SU-DHL-6 (cell line): ENCODE data around the gene ZCCHC7.

Experiments used
- EZH2phosphoT487 ChIP-seq: fragments of 200-600 bp; sonication (generic), shearing (Covaris generic); conservative IDR thresholded peaks from 2 replicates; pipeline ENCODE4 v1.6.1; 2018; ENCODE audit warnings: mild to moderate bottlenecking, antibody characterized with exemption, low read length, moderate library complexity, mixed read lengths
- TF ChIP-seq, protein P1 (sequence below): fragments of 200-600 bp; sonication (generic); IDR thresholded peaks from one replicate; pipeline ENCODE4 v1.5.1; 2017; ENCODE audit warnings: antibody characterized with exemption, mild to moderate bottlenecking, low read length, moderate library complexity; ENCODE audit not compliant: insufficient read depth, poor library complexity, severe bottlenecking

DNA sequence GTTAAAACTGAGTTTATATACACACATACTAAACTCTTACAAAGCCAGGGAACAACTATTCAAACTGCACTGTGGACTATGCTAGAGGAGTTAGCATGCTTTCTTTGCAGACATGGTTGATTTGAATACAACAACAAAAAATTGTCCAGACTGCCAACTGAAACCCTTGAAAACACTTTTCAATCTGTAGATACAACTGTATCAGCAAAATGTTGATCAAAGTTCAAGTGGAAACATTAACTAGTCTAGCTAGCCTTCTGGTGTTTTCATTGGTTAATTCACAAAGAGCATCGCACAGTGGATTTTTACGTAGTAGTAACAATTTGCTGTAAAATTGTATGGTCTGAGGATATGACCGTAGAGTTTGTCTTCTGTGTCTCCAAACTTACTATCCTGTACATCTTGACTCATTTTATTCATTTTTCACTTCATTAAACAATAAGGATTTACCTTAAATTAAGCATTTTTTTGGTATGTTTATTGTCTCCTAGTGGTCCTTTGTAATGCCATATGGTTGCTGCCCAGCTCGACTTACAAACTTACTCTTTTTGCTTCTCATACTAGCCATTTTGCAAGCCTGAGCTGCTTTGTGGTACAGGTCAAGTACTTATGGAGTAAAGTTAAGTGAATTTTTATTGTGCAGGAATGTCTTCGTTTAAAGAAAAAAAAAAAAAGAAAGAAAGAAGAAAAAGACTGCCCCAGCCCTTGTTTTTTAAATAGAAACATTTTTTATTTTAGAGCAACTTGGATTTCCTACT lies 123.4 kb downstream of the ZCCHC7 start:
- no peak for TF ChIP-seq EZH2phosphoT487
- TF ChIP-seq, protein P1, sequence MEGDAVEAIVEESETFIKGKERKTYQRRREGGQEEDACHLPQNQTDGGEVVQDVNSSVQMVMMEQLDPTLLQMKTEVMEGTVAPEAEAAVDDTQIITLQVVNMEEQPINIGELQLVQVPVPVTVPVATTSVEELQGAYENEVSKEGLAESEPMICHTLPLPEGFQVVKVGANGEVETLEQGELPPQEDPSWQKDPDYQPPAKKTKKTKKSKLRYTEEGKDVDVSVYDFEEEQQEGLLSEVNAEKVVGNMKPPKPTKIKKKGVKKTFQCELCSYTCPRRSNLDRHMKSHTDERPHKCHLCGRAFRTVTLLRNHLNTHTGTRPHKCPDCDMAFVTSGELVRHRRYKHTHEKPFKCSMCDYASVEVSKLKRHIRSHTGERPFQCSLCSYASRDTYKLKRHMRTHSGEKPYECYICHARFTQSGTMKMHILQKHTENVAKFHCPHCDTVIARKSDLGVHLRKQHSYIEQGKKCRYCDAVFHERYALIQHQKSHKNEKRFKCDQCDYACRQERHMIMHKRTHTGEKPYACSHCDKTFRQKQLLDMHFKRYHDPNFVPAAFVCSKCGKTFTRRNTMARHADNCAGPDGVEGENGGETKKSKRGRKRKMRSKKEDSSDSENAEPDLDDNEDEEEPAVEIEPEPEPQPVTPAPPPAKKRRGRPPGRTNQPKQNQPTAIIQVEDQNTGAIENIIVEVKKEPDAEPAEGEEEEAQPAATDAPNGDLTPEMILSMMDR, result no peak
